WTC11 (cell line): Measurements from ENCODE around the gene NTMT1. TPM values are rescaled to one million over a fixed set of nuclear protein-coding genes. Genes with fewer than 3 reads are reported as not detected.

Experiments used
- ATAC-seq: fragments of 200-7000 bp; cut with Tn5 transposase; 2 replicates; pipeline ENCODE4 v1.10.0; 2021; ENCODE audit warnings: mild to moderate bottlenecking, moderate library complexity
- CTCF ChIA-PET: fragments of 300-600 bp; sonication (Branson Sonifier 250); formaldehyde crosslinking; loops from one replicate; lab custom pipeline; 2021; ENCODE audit warnings: antibody characterized with exemption; lab: Charles Lee
- POLR2A ChIA-PET: fragments of 350-600 bp; sonication (Branson Sonifier 250); formaldehyde crosslinking; loops from one replicate; lab custom pipeline; 2021; ENCODE audit warnings: antibody characterized with exemption; lab: Charles Lee
- DNase-seq: peaks from one replicate; pipeline ENCODE4 v3.0.0; 2021; ENCODE audit warnings: low spot score
- H3K27ac Mint-ChIP-seq: 2 replicates; pipeline ENCODE4 v1.8.0; 2021; ENCODE audit warnings: mixed read lengths
- H3K27me3 Mint-ChIP-seq: 2 replicates; pipeline ENCODE4 v1.8.0; 2021; ENCODE audit warnings: low read depth, mild to moderate bottlenecking, moderate library complexity, mixed read lengths
- H3K36me3 Mint-ChIP-seq: 2 replicates; pipeline ENCODE4 v1.8.0; 2021; ENCODE audit warnings: mixed read lengths
- H3K4me1 Mint-ChIP-seq: 2 replicates; pipeline ENCODE4 v1.8.0; 2022; ENCODE audit warnings: mixed read lengths
- H3K4me3 Mint-ChIP-seq: 2 replicates; pipeline ENCODE4 v1.8.0; 2021; ENCODE audit warnings: mild to moderate bottlenecking, moderate library complexity, mixed read lengths
- H3K9me3 Mint-ChIP-seq: 2 replicates; pipeline ENCODE4 v1.8.0; 2021; ENCODE audit warnings: mixed read lengths
- CBFB ChIP-seq: sonication (generic); formaldehyde crosslinking; IDR thresholded peaks from 2 replicates; pipeline ENCODE4 v1.8.1; 2022; ENCODE audit warnings: mild to moderate bottlenecking, low read depth, missing genetic modification reagents
- ESRRA ChIP-seq: sonication (generic); formaldehyde crosslinking; IDR thresholded peaks from 2 replicates; pipeline ENCODE4 v1.8.1; 2022; ENCODE audit warnings: mild to moderate bottlenecking, missing genetic modification reagents, borderline replicate concordance
- GABPB1 ChIP-seq: sonication (generic); formaldehyde crosslinking; IDR thresholded peaks from 2 replicates; pipeline ENCODE4 v1.8.1; 2023; ENCODE audit warnings: mild to moderate bottlenecking, missing genetic modification reagents
- GTF2I ChIP-seq: fragments of 250-450 bp; sonication (Bioruptor Pico); conservative IDR thresholded peaks from 2 replicates; pipeline ENCODE4 v1.4.0; 2021; ENCODE audit warnings: mild to moderate bottlenecking
- IRF1 ChIP-seq: sonication (generic); formaldehyde crosslinking; IDR thresholded peaks from 2 replicates; pipeline ENCODE4 v1.8.0; 2023; ENCODE audit warnings: missing genetic modification reagents
- JAZF1 ChIP-seq: fragments of 250-450 bp; sonication (Bioruptor Pico); IDR thresholded peaks from 2 replicates; pipeline ENCODE4 v1.9.0; 2021; ENCODE audit warnings: moderate library complexity, mild to moderate bottlenecking, inconsistent platforms
- MYBL2 ChIP-seq: sonication (generic); formaldehyde crosslinking; IDR thresholded peaks from 2 replicates; pipeline ENCODE4 v1.8.1; 2023; ENCODE audit warnings: mild to moderate bottlenecking, moderate library complexity, missing genetic modification reagents
- NFATC4 ChIP-seq: fragments of 250-450 bp; sonication (Bioruptor Pico); IDR thresholded peaks from 2 replicates; pipeline ENCODE4 v1.9.0; 2021; ENCODE audit warnings: mild to moderate bottlenecking
- NFE2L1 ChIP-seq: sonication (generic); formaldehyde crosslinking; IDR thresholded peaks from 2 replicates; pipeline ENCODE4 v1.8.1; 2023; ENCODE audit warnings: missing genetic modification reagents
- NFYB ChIP-seq: sonication (generic); formaldehyde crosslinking; conservative IDR thresholded peaks from 2 replicates; pipeline ENCODE4 v1.8.0; 2022; ENCODE audit warnings: low read depth, missing genetic modification reagents
- PREB ChIP-seq: sonication (generic); formaldehyde crosslinking; IDR thresholded peaks from 2 replicates; pipeline ENCODE4 v1.8.1; 2022; ENCODE audit warnings: mild to moderate bottlenecking, missing genetic modification reagents, moderate library complexity, borderline replicate concordance
- RORB ChIP-seq: fragments of 250-450 bp; sonication (Bioruptor Pico); IDR thresholded peaks from 2 replicates; pipeline ENCODE4 v1.9.0; 2021; ENCODE audit warnings: mild to moderate bottlenecking
- SP1 ChIP-seq: sonication (generic); formaldehyde crosslinking; conservative IDR thresholded peaks from 2 replicates; pipeline ENCODE4 v1.8.1; 2022; ENCODE audit warnings: missing genetic modification reagents
- TEAD4 ChIP-seq: sonication (generic); formaldehyde crosslinking; IDR thresholded peaks from 2 replicates; pipeline ENCODE4 v1.8.0; 2022; ENCODE audit warnings: mild to moderate bottlenecking, missing genetic modification reagents
- USF1 ChIP-seq: sonication (generic); formaldehyde crosslinking; IDR thresholded peaks from 2 replicates; pipeline ENCODE4 v1.8.0; 2022; ENCODE audit warnings: mild to moderate bottlenecking, missing genetic modification reagents
- USF2 ChIP-seq: sonication (generic); formaldehyde crosslinking; IDR thresholded peaks from 2 replicates; pipeline ENCODE4 v1.8.1; 2023; ENCODE audit warnings: mild to moderate bottlenecking, missing genetic modification reagents, moderate library complexity
- ZBTB21 ChIP-seq: sonication (generic); formaldehyde crosslinking; IDR thresholded peaks from 2 replicates; pipeline ENCODE4 v1.8.1; 2023; ENCODE audit warnings: mild to moderate bottlenecking, missing genetic modification reagents, borderline replicate concordance
- ZNF232 ChIP-seq: sonication (generic); formaldehyde crosslinking; IDR thresholded peaks from 2 replicates; pipeline ENCODE4 v1.8.0; 2022; ENCODE audit warnings: mild to moderate bottlenecking, missing genetic modification reagents
- ZNF317 ChIP-seq: sonication (generic); formaldehyde crosslinking; IDR thresholded peaks from 2 replicates; pipeline ENCODE4 v1.8.1; 2023; ENCODE audit warnings: low read depth, mild to moderate bottlenecking, moderate library complexity, missing genetic modification reagents, borderline replicate concordance
- ZNF532 ChIP-seq: fragments of 250-450 bp; sonication (Bioruptor Pico); IDR thresholded peaks from 2 replicates; pipeline ENCODE4 v1.9.0; 2021; ENCODE audit warnings: mild to moderate bottlenecking, borderline replicate concordance
- ZNF671 ChIP-seq: fragments of 250-450 bp; sonication (Bioruptor Pico); IDR thresholded peaks from 2 replicates; pipeline ENCODE4 v1.8.0; 2021; ENCODE audit warnings: mild to moderate bottlenecking
- total RNA-seq: library from RNA; stranded (reverse); gene quantifications from 3 replicates; pipeline ENCODE4 v1.2.3, GENCODE V29; 2021
- TF ChIP-seq, protein P1 (sequence below): sonication (generic); formaldehyde crosslinking; IDR thresholded peaks from 2 replicates; pipeline ENCODE4 v1.8.0; 2022; ENCODE audit warnings: mild to moderate bottlenecking, missing genetic modification reagents
- TF ChIP-seq, protein P2 (sequence below): fragments of 250-450 bp; sonication (Bioruptor Pico); IDR thresholded peaks from 2 replicates; pipeline ENCODE4 v1.9.0; 2021; ENCODE audit warnings: mild to moderate bottlenecking

NTMT1 gene
- total RNA-seq, 1 experiment from 2014 or later = 71.1 TPM

DNA sequence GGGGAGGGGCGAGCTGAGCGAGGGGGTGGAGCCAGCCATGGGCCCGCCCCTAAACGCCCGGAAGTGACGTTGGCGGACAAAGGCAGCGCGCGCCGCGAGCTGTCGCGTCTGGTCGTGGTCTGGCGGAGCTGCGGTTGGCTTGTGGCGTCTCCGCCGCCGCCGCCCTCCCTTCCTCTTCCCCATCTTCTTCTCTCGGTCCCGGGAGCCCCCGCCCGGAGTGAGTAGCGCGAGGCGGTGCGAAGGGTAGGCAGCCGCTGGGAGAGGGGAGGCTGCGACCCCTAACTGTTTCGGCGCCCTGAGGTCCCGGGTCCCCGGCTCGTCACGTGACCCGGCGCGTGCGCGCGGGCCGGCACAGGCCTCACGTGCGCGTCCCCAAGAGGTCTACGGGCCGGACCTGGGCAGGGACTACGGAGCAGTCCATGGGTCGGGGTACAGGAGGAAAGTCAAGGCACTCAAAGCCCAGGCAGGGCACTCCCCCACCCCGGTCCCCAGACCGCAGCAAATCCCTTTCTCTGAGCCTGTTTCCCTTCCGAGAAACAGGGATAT, at the start of gene NTMT1 (continued):
- TF ChIP-seq ZBTB21 (CRISPR knock-in tag) = peak; percentile 47; the same call in 1 of the 2 replicates
- TF ChIP-seq MYBL2 (CRISPR knock-in tag) = peak; percentile 80; the same call in 1 of the 2 replicates
- peak; percentile 73; the same call in 1 of the 2 replicates for TF ChIP-seq ESRRA
- no peak for TF ChIP-seq CBFB (CRISPR knock-in tag)
- peak; percentile 87 for TF ChIP-seq SP1 (CRISPR knock-in tag)
- TF ChIP-seq ZNF232 (CRISPR knock-in tag) = peak; percentile 92
- TF ChIP-seq ZNF317 (CRISPR knock-in tag) = no peak
- peak; percentile 98 for TF ChIP-seq USF2 (CRISPR knock-in tag)
- TF ChIP-seq PREB (CRISPR knock-in tag) = 0 out of 2 replicates have a peak, but pooled peaks have one; percentile 57
- TF ChIP-seq, protein P1, sequence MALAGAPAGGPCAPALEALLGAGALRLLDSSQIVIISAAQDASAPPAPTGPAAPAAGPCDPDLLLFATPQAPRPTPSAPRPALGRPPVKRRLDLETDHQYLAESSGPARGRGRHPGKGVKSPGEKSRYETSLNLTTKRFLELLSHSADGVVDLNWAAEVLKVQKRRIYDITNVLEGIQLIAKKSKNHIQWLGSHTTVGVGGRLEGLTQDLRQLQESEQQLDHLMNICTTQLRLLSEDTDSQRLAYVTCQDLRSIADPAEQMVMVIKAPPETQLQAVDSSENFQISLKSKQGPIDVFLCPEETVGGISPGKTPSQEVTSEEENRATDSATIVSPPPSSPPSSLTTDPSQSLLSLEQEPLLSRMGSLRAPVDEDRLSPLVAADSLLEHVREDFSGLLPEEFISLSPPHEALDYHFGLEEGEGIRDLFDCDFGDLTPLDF (CRISPR knock-in tag) = no peak; the same call in 1 of the 2 replicates
- no peak for TF ChIP-seq ZNF671 (CRISPR knock-in tag)
- peak; percentile 98 for TF ChIP-seq USF1 (CRISPR knock-in tag)
- no peak; the same call in 1 of the 2 replicates for TF ChIP-seq TEAD4 (CRISPR knock-in tag)
- peak; percentile 76; the same call in 1 of the 2 replicates for TF ChIP-seq GABPB1 (CRISPR knock-in tag)
- 0 out of 2 replicates have a peak, but pooled peaks have one; percentile 19 for TF ChIP-seq NFATC4 (CRISPR knock-in tag)

DNA sequence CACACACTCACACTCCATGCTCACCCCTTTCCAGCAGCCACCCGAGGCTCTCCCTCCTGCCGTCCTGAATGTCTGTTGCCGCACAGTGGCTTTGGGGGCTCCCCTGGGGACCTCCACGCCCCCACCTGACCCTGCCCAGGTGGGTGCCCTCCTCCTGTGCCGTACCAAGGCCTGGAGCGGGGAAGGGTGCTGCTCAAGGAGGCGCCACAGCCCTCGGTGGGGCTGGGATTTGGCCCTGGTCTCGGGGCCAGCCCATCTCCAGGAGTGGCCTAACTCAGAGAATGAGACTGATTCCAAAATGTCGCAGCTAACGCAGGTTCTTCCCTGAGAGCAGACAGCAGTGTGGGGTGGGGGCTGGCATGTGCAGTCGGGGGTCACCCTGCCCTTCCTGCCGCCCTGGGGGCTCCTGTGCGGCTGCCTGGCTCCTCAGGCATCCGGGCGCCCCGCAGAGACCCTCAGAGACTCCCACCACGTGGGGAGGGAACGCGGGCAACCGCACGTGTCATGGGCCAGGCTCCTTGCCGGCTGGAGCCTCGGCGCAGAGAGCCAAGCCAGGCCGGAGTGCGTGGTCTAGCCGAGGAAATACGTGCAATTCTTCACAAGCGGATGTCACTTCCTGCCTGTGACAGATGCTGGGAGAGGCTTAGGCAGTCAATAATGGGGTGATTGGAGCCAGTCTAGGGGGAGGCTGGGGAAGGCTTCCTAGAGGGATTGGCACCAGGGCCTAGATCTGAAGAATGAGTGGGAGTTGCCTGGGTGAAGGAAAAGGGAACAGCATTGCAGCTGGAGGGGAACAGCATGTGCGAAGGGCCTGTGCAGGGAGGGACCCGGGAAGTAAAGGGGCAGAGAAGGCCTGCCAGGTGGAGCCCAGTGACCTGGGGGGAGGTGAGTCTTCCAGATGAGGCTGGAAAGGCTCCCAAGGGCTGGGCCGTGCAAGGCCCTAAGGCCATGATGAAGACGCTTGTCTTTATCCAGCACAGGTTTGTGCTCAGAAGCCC, 49.1 kb upstream of the NTMT1 start:
- H3K4me3 Mint-ChIP-seq = no peak overlapping the region
- peaks cover 3% of the 10 kb centered on the region; the same call in 1 of the 2 replicates for H3K4me1 Mint-ChIP-seq
- CTCF ChIA-PET = no interaction called here
- H3K9me3 Mint-ChIP-seq = peaks cover 7% of the 10 kb centered on the region
- POLR2A ChIA-PET = no interaction called here
- H3K27ac Mint-ChIP-seq = no peak overlapping the region
- DNase-seq (no peak), ATAC-seq (no peak)
- peaks cover 6% of the 10 kb centered on the region for H3K36me3 Mint-ChIP-seq
- peaks cover 11% of the 10 kb centered on the region for H3K27me3 Mint-ChIP-seq
- TF ChIP-seq NFATC4 (CRISPR knock-in tag) (no peak), RORB (CRISPR knock-in tag) (no peak), ZNF532 (CRISPR knock-in tag) (no peak), MYBL2 (CRISPR knock-in tag) (no peak), IRF1 (CRISPR knock-in tag) (no peak), GTF2I (CRISPR knock-in tag) (no peak), NFE2L1 (no peak), JAZF1 (CRISPR knock-in tag) (no peak), NFYB (CRISPR knock-in tag) (no peak)
- TF ChIP-seq, protein P2, sequence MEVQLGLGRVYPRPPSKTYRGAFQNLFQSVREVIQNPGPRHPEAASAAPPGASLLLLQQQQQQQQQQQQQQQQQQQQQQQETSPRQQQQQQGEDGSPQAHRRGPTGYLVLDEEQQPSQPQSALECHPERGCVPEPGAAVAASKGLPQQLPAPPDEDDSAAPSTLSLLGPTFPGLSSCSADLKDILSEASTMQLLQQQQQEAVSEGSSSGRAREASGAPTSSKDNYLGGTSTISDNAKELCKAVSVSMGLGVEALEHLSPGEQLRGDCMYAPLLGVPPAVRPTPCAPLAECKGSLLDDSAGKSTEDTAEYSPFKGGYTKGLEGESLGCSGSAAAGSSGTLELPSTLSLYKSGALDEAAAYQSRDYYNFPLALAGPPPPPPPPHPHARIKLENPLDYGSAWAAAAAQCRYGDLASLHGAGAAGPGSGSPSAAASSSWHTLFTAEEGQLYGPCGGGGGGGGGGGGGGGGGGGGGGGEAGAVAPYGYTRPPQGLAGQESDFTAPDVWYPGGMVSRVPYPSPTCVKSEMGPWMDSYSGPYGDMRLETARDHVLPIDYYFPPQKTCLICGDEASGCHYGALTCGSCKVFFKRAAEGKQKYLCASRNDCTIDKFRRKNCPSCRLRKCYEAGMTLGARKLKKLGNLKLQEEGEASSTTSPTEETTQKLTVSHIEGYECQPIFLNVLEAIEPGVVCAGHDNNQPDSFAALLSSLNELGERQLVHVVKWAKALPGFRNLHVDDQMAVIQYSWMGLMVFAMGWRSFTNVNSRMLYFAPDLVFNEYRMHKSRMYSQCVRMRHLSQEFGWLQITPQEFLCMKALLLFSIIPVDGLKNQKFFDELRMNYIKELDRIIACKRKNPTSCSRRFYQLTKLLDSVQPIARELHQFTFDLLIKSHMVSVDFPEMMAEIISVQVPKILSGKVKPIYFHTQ (CRISPR knock-in tag) = no peak
